H1 (cell line): ENCODE measurements around the gene NCK2. TPM values are rescaled to one million over a fixed set of nuclear protein-coding genes. Genes with fewer than 3 reads are reported as not detected.

Source experiments
- CTCF ChIA-PET: fragments of 300-600 bp; sonication (Branson Sonifier 250); formaldehyde crosslinking; loops from one replicate; lab custom pipeline; 2021; ENCODE audit not compliant: partially characterized antibody; lab: Charles Lee
- POLR2A ChIA-PET: fragments of 300-600 bp; sonication (Branson Sonifier 250); formaldehyde crosslinking; loops from one replicate; lab custom pipeline; 2021; ENCODE audit warnings: inconsistent platforms; ENCODE audit not compliant: partially characterized antibody; lab: Charles Lee
- DNase-seq, 2 experiments: peaks; one replicate each; pipeline versions ENCODE4 v3.0.0 to v3.0.0-alpha.2; 2010 to 2022; ENCODE audit warnings: low spot score in 2 of 2, low read depth in 1 of 2, mixed read lengths in 1 of 2
- FAIRE-seq: peaks from 2 replicates; lab custom pipeline; 2011; peaks lifted over from hg19 to GRCh38; lab: Jason Lieb, UNC
- H2AFZ ChIP-seq: 2 replicates; pipeline ENCODE4 v1.8.1; 2012; ENCODE audit warnings: low read length, inconsistent platforms
- H2AK5ac ChIP-seq: 2 replicates; pipeline ENCODE4 v1.6.1; 2013; ENCODE audit warnings: low read depth, low read length
- H2BK120ac ChIP-seq: replicated peaks from 2 replicates; pipeline ENCODE3; 2013; ENCODE audit warnings: low read depth, low read length, inconsistent platforms
- H2BK12ac ChIP-seq: 2 replicates; pipeline ENCODE4 v1.6.1; 2013; ENCODE audit warnings: low read depth, low read length
- H2BK15ac ChIP-seq: 2 replicates; pipeline ENCODE4 v1.6.1; 2013; ENCODE audit warnings: low read length
- H2BK20ac ChIP-seq: 2 replicates; pipeline ENCODE4 v1.6.1; 2013; ENCODE audit warnings: low read length
- H2BK5ac ChIP-seq: 2 replicates; pipeline ENCODE4 v1.6.1; 2013; ENCODE audit warnings: low read depth, low read length
- H3K14ac ChIP-seq: 2 replicates; pipeline ENCODE4 v1.6.1; 2013; ENCODE audit warnings: inconsistent platforms; ENCODE audit not compliant: insufficient read length
- H3K18ac ChIP-seq: 2 replicates; pipeline ENCODE4 v1.6.1; 2013; ENCODE audit warnings: low read length; ENCODE audit errors: extremely low read depth
- H3K23ac ChIP-seq: 2 replicates; pipeline ENCODE4 v1.6.1; 2013; ENCODE audit warnings: inconsistent platforms; ENCODE audit not compliant: insufficient read length
- H3K23me2 ChIP-seq: 2 replicates; pipeline ENCODE4 v1.6.1; 2013; ENCODE audit warnings: low read depth, low read length
- H3K27ac ChIP-seq: 2 replicates; pipeline ENCODE4 v1.6.1; 2011; ENCODE audit warnings: low read depth, low read length, inconsistent platforms
- H3K27me3 ChIP-seq, 4 experiments: replicated peaks in 1 of 4; 1 replicate in 1 of 4; 2 replicates in 3 of 4; pipeline versions ENCODE4 v1.6.1 to v1.8.1; 2011 to 2013; ENCODE audit warnings: low read length in 3 of 4, mild to moderate bottlenecking in 3 of 4, inconsistent platforms in 2 of 4, mixed read lengths in 2 of 4, moderate library complexity in 1 of 4; ENCODE audit not compliant: control insufficient read depth in 3 of 4, insufficient read depth in 3 of 4; ENCODE audit errors: extremely low read depth in 1 of 4
- H3K36me3 ChIP-seq, 4 experiments: 2 replicates each; pipeline versions ENCODE4 v1.6.1 to v1.8.1; 2011 to 2013; ENCODE audit warnings: mild to moderate bottlenecking in 4 of 4, low read length in 3 of 4, moderate library complexity in 2 of 4, control low read depth in 1 of 4, inconsistent platforms in 1 of 4; ENCODE audit not compliant: insufficient read depth in 4 of 4, control insufficient read depth in 2 of 4
- H3K4ac ChIP-seq: replicated peaks from 2 replicates; pipeline ENCODE3; 2013; ENCODE audit warnings: low read length, low read depth, mixed read lengths, inconsistent platforms; ENCODE audit not compliant: insufficient read length
- H3K4me1 ChIP-seq, 4 experiments: replicated peaks in 1 of 4; 1 replicate in 1 of 4; 2 replicates in 3 of 4; pipeline versions ENCODE4 v1.6.1 to v1.8.1; 2011 to 2013; ENCODE audit warnings: low read length in 3 of 4, inconsistent platforms in 2 of 4, mixed read lengths in 1 of 4; ENCODE audit not compliant: insufficient read depth in 4 of 4, control insufficient read depth in 3 of 4
- H3K4me2 ChIP-seq, 2 experiments: 2 replicates each; pipeline versions ENCODE4 v1.6.1 to v1.8.1; 2011 to 2013; ENCODE audit warnings: low read depth in 2 of 2, low read length in 2 of 2, control low read depth in 1 of 2, inconsistent platforms in 1 of 2, mild to moderate bottlenecking in 1 of 2; ENCODE audit not compliant: insufficient read depth in 1 of 2
- H3K4me3 ChIP-seq, 4 experiments: fragments of 200-600, 300-600 bp in 1 of 4; sonication (generic), shearing (Covaris generic), sonication (Bioruptor Twin) in 1 of 4; 2 replicates each; pipeline versions ENCODE4 v1.5.1 to v1.8.1; 2011 to 2016; ENCODE audit warnings: low read length in 4 of 4, low read depth in 3 of 4, control low read depth in 2 of 4, inconsistent platforms in 2 of 4, mild to moderate bottlenecking in 2 of 4, mixed read lengths in 1 of 4, moderate library complexity in 1 of 4; ENCODE audit not compliant: insufficient read depth in 2 of 4; ENCODE audit errors: extremely low read depth in 1 of 4
- H3K56ac ChIP-seq: replicated peaks from 2 replicates; pipeline ENCODE3; 2013; ENCODE audit warnings: low read depth, mild to moderate bottlenecking, mixed read lengths, low read length, inconsistent platforms; ENCODE audit not compliant: insufficient read length
- H3K79me1 ChIP-seq: 2 replicates; pipeline ENCODE4 v1.6.1; 2013; ENCODE audit warnings: low read depth, low read length, control low read depth
- H3K79me2 ChIP-seq, 2 experiments: 2 replicates each; pipeline versions ENCODE4 v1.6.1 to v1.8.1; 2012 to 2013; ENCODE audit warnings: low read length in 2 of 2, mild to moderate bottlenecking in 2 of 2, inconsistent platforms in 1 of 2; ENCODE audit not compliant: insufficient read depth in 2 of 2, control insufficient read depth in 1 of 2
- H3K9ac ChIP-seq, 4 experiments: replicated peaks in 1 of 4; 1 replicate in 1 of 4; 2 replicates in 3 of 4; pipeline versions ENCODE4 v1.6.1 to v1.8.1; 2011 to 2013; ENCODE audit warnings: low read depth in 3 of 4, low read length in 3 of 4, control low read depth in 2 of 4, mild to moderate bottlenecking in 2 of 4, moderate library complexity in 2 of 4, inconsistent platforms in 1 of 4; ENCODE audit errors: extremely low read depth in 1 of 4
- H3K9me3 ChIP-seq, 2 experiments: 2 replicates each; pipeline versions ENCODE4 v1.6.1 to v1.8.1; 2012 to 2013; ENCODE audit warnings: mild to moderate bottlenecking in 2 of 2, moderate library complexity in 2 of 2, control low read depth in 1 of 2, inconsistent platforms in 1 of 2, low read depth in 1 of 2, low read length in 1 of 2, mixed read lengths in 1 of 2; ENCODE audit not compliant: insufficient read depth in 2 of 2
- H4K20me1 ChIP-seq, 2 experiments: replicated peaks in 1 of 2; 2 replicates each; pipeline versions ENCODE3 to v1.8.1; 2011 to 2013; ENCODE audit warnings: inconsistent platforms in 2 of 2, low read length in 2 of 2, mild to moderate bottlenecking in 1 of 2; ENCODE audit not compliant: insufficient read depth in 2 of 2, control insufficient read depth in 1 of 2
- H4K5ac ChIP-seq: 2 replicates; pipeline ENCODE4 v1.6.1; 2013; ENCODE audit warnings: low read length, low read depth, mixed read lengths, inconsistent platforms; ENCODE audit not compliant: insufficient read length
- H4K8ac ChIP-seq: 2 replicates; pipeline ENCODE4 v1.8.0; 2013; ENCODE audit warnings: mild to moderate bottlenecking, moderate library complexity, low read length, inconsistent platforms; ENCODE audit not compliant: insufficient read depth; ENCODE audit errors: extremely low read depth
- H4K91ac ChIP-seq: replicated peaks from 2 replicates; pipeline ENCODE3; 2013; ENCODE audit warnings: low read length, mixed read lengths, inconsistent platforms; ENCODE audit not compliant: insufficient read length
- BACH1 ChIP-seq: IDR thresholded peaks from 2 replicates; pipeline ENCODE4 v1.6.1; 2012; ENCODE audit warnings: low read length, improper control_type of control experiment
- E2F6 ChIP-seq: IDR thresholded peaks from 2 replicates; pipeline ENCODE4 v1.6.1; 2012; ENCODE audit warnings: inconsistent platforms
- EP300 ChIP-seq, 2 experiments: IDR thresholded peaks; 1 replicate in 1 of 2; 2 replicates in 1 of 2; pipeline ENCODE4 v1.6.1; 2011 to 2012; ENCODE audit warnings: low read depth in 2 of 2, low read length in 2 of 2, mild to moderate bottlenecking in 2 of 2, borderline replicate concordance in 1 of 2, inconsistent platforms in 1 of 2, moderate library complexity in 1 of 2
- POU5F1 ChIP-seq: IDR thresholded peaks from 2 replicates; pipeline ENCODE4 v1.6.1; 2011; ENCODE audit warnings: low read depth, mild to moderate bottlenecking, low read length, moderate library complexity
- TAF1 ChIP-seq: IDR thresholded peaks from 2 replicates; pipeline ENCODE4 v1.6.1; 2011; ENCODE audit warnings: mild to moderate bottlenecking, low read depth, low read length
- WGBS, 2 experiments: shearing (Covaris generic) in 1 of 2; methylation state at CpG; one replicate each; pipeline versions ENCODE4 v1.1.6 to v1.1.7; 2013 to 2015; ENCODE audit warnings: low lambda C conversion rate in 2 of 2, mixed read lengths in 2 of 2, inconsistent platforms in 1 of 2, low coverage in 1 of 2, missing lambda C conversion rate in 1 of 2; ENCODE audit not compliant: insufficient replicate concordance in 2 of 2, insufficient coverage in 1 of 2, insufficient read length in 1 of 2; ENCODE audit errors: extremely low coverage in 1 of 2, missing lambda C conversion rate in 1 of 2; 5-methylcytosine and 5-hydroxymethylcytosine counted together
- polyA plus RNA-seq, 7 experiments: library from polyadenylated mRNA; depleted of rRNA in 3 of 7; stranded (reverse) in 5 of 7; unstranded in 2 of 7; fragments of >200 nt in 5 of 7; fragments of 200-250 nt in 2 of 7; gene quantifications; 1 replicate in 5 of 7; 2 replicates in 1 of 7; 4 replicates in 1 of 7; pipeline versions ENCODE4 v1.2.1 to v1.2.3, GENCODE V29; 2011 to 2013; ENCODE audit warnings: missing spikeins in 2 of 7, mixed read lengths in 2 of 7
- total RNA-seq: library from RNA; stranded (reverse); fragmentation: NEBNext Ultra II Directional; extraction: Animal tissue kit (Norgen Biotek cat#: 25700); gene quantifications from 2 replicates; pipeline ENCODE4 v1.2.1, GENCODE V29; 2021

Gene NCK2
- total and polyA plus RNA-seq, 2 of the 8 experiments (the other 6 are each of a cell fraction or from before 2014, with no cell fraction given) = 30.3 to 65.7 TPM

- Histone ChIP-seq H3K4me3 (no peak overlapping the region), H3K23me2 (no peaks in the 10 kb centered on the region; the same call in 1 of the 2 replicates), H3K18ac (no peak overlapping the region), H3K56ac (no peak overlapping the region), H3K9ac (peak overlapping the region in 1 of 4 experiments; percentile 10; a peak in 1 of 7 replicates), H2BK5ac (no peak overlapping the region), H2BK12ac (no peak overlapping the region), H3K79me2 (peaks cover 0 to 47% of the 10 kb centered on the region in 2 experiments; a peak in 2 of 4 replicates), H3K27ac (no peak overlapping the region), H4K5ac (no peak overlapping the region), H3K4ac (no peak overlapping the region), H4K8ac (no peak overlapping the region), H2AFZ (no peak overlapping the region), H2BK120ac (no peak overlapping the region), H3K79me1 (peaks cover 5% of the 10 kb centered on the region; the same call in 1 of the 2 replicates), H2BK20ac (no peak overlapping the region), H3K9me3 (no peaks in the 10 kb centered on the region), H3K27me3 (no peaks in the 10 kb centered on the region), H4K20me1 (peaks cover 12 to 25% of the 10 kb centered on the region in 2 experiments), H3K14ac (no peak overlapping the region), H3K4me2 (no peak overlapping the region), H3K23ac (no peak overlapping the region), H3K36me3 (no peaks in the 10 kb centered on the region), H3K4me1 (peaks cover 0 to 18% (median 8%) of the 10 kb centered on the region in 4 experiments; a peak in 6 of 7 replicates), H4K91ac (no peak overlapping the region), H2BK15ac (no peak overlapping the region), H2AK5ac (no peak overlapping the region)
- POLR2A ChIA-PET = interaction anchor here (0.6 to 0.8 kb wide), 2 partner anchors 10 to 449 kb away, joined by 3 read pairs; no protein-coding TSS in a partner anchor
- TF ChIP-seq POU5F1 (no peak), E2F6 (no peak), TAF1 (no peak), EP300 (IDR thresholded peaks at IDR 0.05; ENCODE audit: borderline replicate concordance in 1 of 2, low read depth in 2 of 2, low read length in 2 of 2) (no peak), BACH1 (no peak)
- FAIRE-seq = no peak
- CTCF ChIA-PET = interaction anchor here (0.9 to 1.4 kb wide), 3 partner anchors 9 to 286 kb away, joined by 3 to 4 read pairs (median 3); no protein-coding TSS in a partner anchor
- DNase-seq = no peak
- 92% methylated on average over 5 of the region's 5 CpGs; no CpG with 5 or more reads in 1 of the 2 experiments for WGBS, 2 experiments
Measured at GRCh38 chr2:105862843-105863242, 118.1 kb downstream of the NCK2 start.
